Ectodermal cell (in vitro differentiated cells): ENCODE data around the gene KCNG3.

Experiments used
- H3K27ac ChIP-seq: 2 replicates; pipeline ENCODE4 v1.7.0; 2013; ENCODE audit warnings: mild to moderate bottlenecking, low read depth, low read length; ENCODE audit not compliant: insufficient read depth, poor library complexity, severe bottlenecking
- H3K27me3 ChIP-seq: 2 replicates; pipeline ENCODE4 v1.7.0; 2013; ENCODE audit warnings: mild to moderate bottlenecking, low read length; ENCODE audit not compliant: insufficient read depth, control insufficient read depth, poor library complexity, severe bottlenecking
- H3K36me3 ChIP-seq: one replicate; pipeline ENCODE4 v1.7.0; 2013; ENCODE audit warnings: low read length; ENCODE audit not compliant: control insufficient read depth, insufficient read depth
- H3K4me1 ChIP-seq: one replicate; pipeline ENCODE4 v1.7.0; 2013; ENCODE audit warnings: low read length; ENCODE audit not compliant: control insufficient read depth, insufficient read depth
- H3K4me3 ChIP-seq: 2 replicates; pipeline ENCODE4 v1.7.0; 2013; ENCODE audit warnings: low read depth, low read length, control low read depth; ENCODE audit not compliant: insufficient read depth
- H3K9me3 ChIP-seq: 2 replicates; pipeline ENCODE4 v1.7.0; 2013; ENCODE audit warnings: mild to moderate bottlenecking, low read length, moderate library complexity; ENCODE audit not compliant: control insufficient read depth
- WGBS, 2 experiments: methylation state at CpG; one replicate each; pipeline ENCODE4 v1.1.7; 2013; ENCODE audit warnings: missing lambda C conversion rate in 2 of 2; 5-methylcytosine and 5-hydroxymethylcytosine counted together

KCNG3 gene

GRCh38 chr2:42510608-42511243, 16.9 kb upstream of the KCNG3 start:
- Histone ChIP-seq H3K9me3 (no peaks in the 10 kb centered on the region), H3K4me1 (peaks cover 5% of the 10 kb centered on the region), H3K27ac (no peak overlapping the region), H3K4me3 (no peak overlapping the region), H3K27me3 (no peaks in the 10 kb centered on the region), H3K36me3 (no peaks in the 10 kb centered on the region)
- 27 to 39% methylated on average over 2 of the region's 2 CpGs for WGBS, 2 experiments

GRCh38 chr2:42510191-42510590, 16.4 kb upstream of the KCNG3 start:
- Histone ChIP-seq H3K27me3 (no peaks in the 10 kb centered on the region), H3K36me3 (no peaks in the 10 kb centered on the region), H3K9me3 (no peaks in the 10 kb centered on the region), H3K4me3 (no peak overlapping the region), H3K4me1 (peaks cover 5% of the 10 kb centered on the region), H3K27ac (no peak overlapping the region)
- 68 to 72% methylated on average over 6 of the region's 6 CpGs for WGBS, 2 experiments

GRCh38 chr2:42504364-42505230, 10.8 kb upstream of the KCNG3 start:
- no peaks in the 10 kb centered on the region for H3K27me3 ChIP-seq
- H3K9me3 ChIP-seq = no peaks in the 10 kb centered on the region
- H3K4me3 ChIP-seq = no peak overlapping the region
- 91 to 93% methylated on average over 10 of the region's 10 CpGs for WGBS, 2 experiments
- no peaks in the 10 kb centered on the region for H3K4me1 ChIP-seq
- H3K36me3 ChIP-seq = no peaks in the 10 kb centered on the region
- H3K27ac ChIP-seq = no peak overlapping the region

- Histone ChIP-seq H3K4me1 (no peaks in the 10 kb centered on the region), H3K27me3 (no peaks in the 10 kb centered on the region), H3K9me3 (no peaks in the 10 kb centered on the region), H3K4me3 (no peak overlapping the region), H3K36me3 (no peaks in the 10 kb centered on the region), H3K27ac (no peak overlapping the region)
- WGBS, 2 experiments = 87 to 90% methylated on average over 2 of the region's 2 CpGs
Observed at GRCh38 chr2:42503291-42503690, 9.5 kb upstream of the KCNG3 start.

- H3K9me3 ChIP-seq = no peaks in the 10 kb centered on the region
- no peak overlapping the region for H3K27ac ChIP-seq
- WGBS, 2 experiments = 78 to 85% methylated on average over 3 of the region's 3 CpGs
- H3K4me1 ChIP-seq = no peaks in the 10 kb centered on the region
- H3K27me3 ChIP-seq = peaks cover 15% of the 10 kb centered on the region
- no peak overlapping the region for H3K4me3 ChIP-seq
- H3K36me3 ChIP-seq = no peaks in the 10 kb centered on the region
Observed at GRCh38 chr2:42498497-42498896, 4.7 kb upstream of the KCNG3 start.

- Histone ChIP-seq H3K4me3 (no peak overlapping the region), H3K27ac (no peak overlapping the region), H3K9me3 (no peaks in the 10 kb centered on the region), H3K4me1 (no peaks in the 10 kb centered on the region), H3K27me3 (peaks cover 44% of the 10 kb centered on the region), H3K36me3 (no peaks in the 10 kb centered on the region)
- WGBS, 2 experiments = 76 to 84% methylated on average over 6 of the region's 6 CpGs
Observed at GRCh38 chr2:42495611-42496010, 1.8 kb upstream of the KCNG3 start.

- WGBS, 2 experiments = 5 to 6% methylated on average over 1 of the region's 1 CpG
- Histone ChIP-seq H3K4me3 (no peak overlapping the region), H3K27me3 (peaks cover 46% of the 10 kb centered on the region), H3K4me1 (no peaks in the 10 kb centered on the region), H3K9me3 (no peaks in the 10 kb centered on the region), H3K36me3 (no peaks in the 10 kb centered on the region), H3K27ac (no peak overlapping the region)
Observed at GRCh38 chr2:42495234-42495581, 1.4 kb upstream of the KCNG3 start.

GRCh38 chr2:42494355-42495233, 812 bp upstream of the KCNG3 start:
- Histone ChIP-seq H3K27me3 (peaks cover 46% of the 10 kb centered on the region), H3K27ac (no peak overlapping the region), H3K4me1 (no peaks in the 10 kb centered on the region), H3K4me3 (peak overlapping the region; percentile 57), H3K9me3 (no peaks in the 10 kb centered on the region), H3K36me3 (no peaks in the 10 kb centered on the region)
- 0 to 1% methylated on average over 65 of the region's 65 CpGs for WGBS, 2 experiments

- no peak overlapping the region for H3K27ac ChIP-seq
- H3K4me1 ChIP-seq = no peaks in the 10 kb centered on the region
- 4% methylated on average over 111 of the region's 111 CpGs for WGBS, 2 experiments
- no peaks in the 10 kb centered on the region for H3K9me3 ChIP-seq
- H3K27me3 ChIP-seq = peaks cover 46% of the 10 kb centered on the region
- H3K4me3 ChIP-seq = peak overlapping the region; percentile 57
- no peaks in the 10 kb centered on the region for H3K36me3 ChIP-seq
Observed at GRCh38 chr2:42492691-42493467, 903 bp downstream of the KCNG3 start.
